HepG2 (cell line): Measurements from ENCODE around the gene HBA1.

Source experiments
- HNRNPLL ChIP-seq: fragments of 200-400 bp; formaldehyde crosslinking; IDR thresholded peaks from 2 replicates; pipeline ENCODE4 v1.6.1; 2017; ENCODE audit warnings: mild to moderate bottlenecking, low read depth, low read length; ENCODE audit not compliant: poor library complexity, severe bottlenecking
- PHF8 ChIP-seq: sonication (generic); formaldehyde crosslinking; IDR thresholded peaks from 2 replicates; pipeline ENCODE4 v1.5.0; 2020; ENCODE audit warnings: missing genetic modification reagents
- RFXAP ChIP-seq: sonication (generic); formaldehyde crosslinking; IDR thresholded peaks from 2 replicates; pipeline ENCODE4 v1.4.0; 2020; ENCODE audit warnings: missing genetic modification reagents, borderline replicate concordance
- U2AF2 ChIP-seq: fragments of 200-400 bp; formaldehyde crosslinking; IDR thresholded peaks from 2 replicates; pipeline ENCODE4 v1.6.1; 2017; ENCODE audit warnings: low read depth, mild to moderate bottlenecking, low read length
- ZNF572 ChIP-seq: sonication (generic); formaldehyde crosslinking; IDR thresholded peaks from 2 replicates; pipeline ENCODE4 v1.5.1; 2020; ENCODE audit warnings: mild to moderate bottlenecking, missing genetic modification reagents
- TF ChIP-seq, protein P1 (sequence below): sonication (generic); formaldehyde crosslinking; IDR thresholded peaks from 2 replicates; pipeline ENCODE4 v1.5.0; 2020; ENCODE audit warnings: mild to moderate bottlenecking, missing genetic modification reagents, moderate library complexity

DNA sequence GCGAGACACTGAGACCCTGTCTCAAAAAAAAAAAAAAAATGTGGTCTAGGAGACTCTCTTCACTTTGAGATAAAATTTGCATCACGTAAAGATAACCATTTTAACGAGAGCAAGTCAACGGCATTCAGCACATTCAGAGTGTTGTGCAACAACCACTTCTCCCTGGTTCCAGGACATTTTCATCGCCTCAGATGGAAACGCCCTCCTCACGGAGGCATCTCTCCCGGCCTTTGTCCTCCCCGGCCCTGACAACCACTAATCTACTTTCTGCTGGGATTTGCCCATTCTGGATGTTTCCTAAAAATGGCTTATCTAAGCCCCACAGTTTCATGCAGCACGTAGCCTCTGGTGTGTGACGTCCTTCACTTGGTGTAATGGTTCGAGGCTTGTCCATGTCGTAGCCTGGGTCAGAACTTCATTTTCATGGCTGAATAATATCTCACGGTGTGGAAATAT, 31.7 kb upstream of the HBA1 start:
- TF ChIP-seq U2AF2 (no peak), RFXAP (CRISPR knock-in tag) (no peak), HNRNPLL (no peak), ZNF572 (no peak), PHF8 (CRISPR knock-in tag) (no peak)
- TF ChIP-seq, protein P1, sequence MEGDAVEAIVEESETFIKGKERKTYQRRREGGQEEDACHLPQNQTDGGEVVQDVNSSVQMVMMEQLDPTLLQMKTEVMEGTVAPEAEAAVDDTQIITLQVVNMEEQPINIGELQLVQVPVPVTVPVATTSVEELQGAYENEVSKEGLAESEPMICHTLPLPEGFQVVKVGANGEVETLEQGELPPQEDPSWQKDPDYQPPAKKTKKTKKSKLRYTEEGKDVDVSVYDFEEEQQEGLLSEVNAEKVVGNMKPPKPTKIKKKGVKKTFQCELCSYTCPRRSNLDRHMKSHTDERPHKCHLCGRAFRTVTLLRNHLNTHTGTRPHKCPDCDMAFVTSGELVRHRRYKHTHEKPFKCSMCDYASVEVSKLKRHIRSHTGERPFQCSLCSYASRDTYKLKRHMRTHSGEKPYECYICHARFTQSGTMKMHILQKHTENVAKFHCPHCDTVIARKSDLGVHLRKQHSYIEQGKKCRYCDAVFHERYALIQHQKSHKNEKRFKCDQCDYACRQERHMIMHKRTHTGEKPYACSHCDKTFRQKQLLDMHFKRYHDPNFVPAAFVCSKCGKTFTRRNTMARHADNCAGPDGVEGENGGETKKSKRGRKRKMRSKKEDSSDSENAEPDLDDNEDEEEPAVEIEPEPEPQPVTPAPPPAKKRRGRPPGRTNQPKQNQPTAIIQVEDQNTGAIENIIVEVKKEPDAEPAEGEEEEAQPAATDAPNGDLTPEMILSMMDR: no peak
